Pulmonary artery endothelial cell (primary cell): ENCODE results near the gene TNFSF10. TPM values are rescaled to one million over a fixed set of nuclear protein-coding genes. Genes with fewer than 3 reads are reported as not detected.

ENCODE experiments used
- DNase-seq: peaks from one replicate; pipeline ENCODE4 v3.0.0-alpha.2; 2011; ENCODE audit warnings: low read depth, low spot score
- total RNA-seq: library from RNA; depleted of rRNA; stranded (reverse); fragments of >200 nt; gene quantifications from 2 replicates; pipeline ENCODE4 v1.2.3, GENCODE V29; 2014

Gene TNFSF10
- total RNA-seq, 1 donor from 2014 or later = 41.5 TPM

DNA sequence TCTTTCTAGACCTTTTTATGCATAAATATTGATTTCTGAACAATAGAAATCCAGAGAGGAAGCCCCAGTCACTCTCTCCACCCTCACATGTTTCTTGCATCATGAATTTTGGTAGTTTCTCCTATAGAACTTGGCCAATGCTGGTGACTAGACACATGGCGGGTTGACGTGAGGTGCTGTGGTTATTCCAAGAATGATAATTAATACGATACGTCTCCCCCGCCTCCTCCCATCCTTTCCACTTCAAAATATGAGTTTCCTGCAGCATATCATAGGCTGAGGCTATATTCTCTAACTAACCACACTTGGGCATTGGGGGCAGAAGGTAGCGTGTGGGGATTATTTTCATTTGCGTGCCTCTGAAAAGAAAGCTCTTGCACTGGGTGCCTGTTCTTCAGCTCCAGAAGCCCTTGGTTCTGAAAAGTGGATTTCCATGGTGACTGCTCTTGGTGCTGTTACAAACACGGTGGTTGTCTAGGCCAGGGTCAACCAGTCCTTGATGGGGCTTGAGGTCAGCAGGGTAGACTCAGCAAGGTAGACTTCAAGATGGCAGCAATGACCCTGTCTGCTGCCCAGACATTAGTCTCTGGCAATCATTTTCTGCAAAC lies 5.3 kb downstream of the TNFSF10 start:
- no peak for DNase-seq

DNA sequence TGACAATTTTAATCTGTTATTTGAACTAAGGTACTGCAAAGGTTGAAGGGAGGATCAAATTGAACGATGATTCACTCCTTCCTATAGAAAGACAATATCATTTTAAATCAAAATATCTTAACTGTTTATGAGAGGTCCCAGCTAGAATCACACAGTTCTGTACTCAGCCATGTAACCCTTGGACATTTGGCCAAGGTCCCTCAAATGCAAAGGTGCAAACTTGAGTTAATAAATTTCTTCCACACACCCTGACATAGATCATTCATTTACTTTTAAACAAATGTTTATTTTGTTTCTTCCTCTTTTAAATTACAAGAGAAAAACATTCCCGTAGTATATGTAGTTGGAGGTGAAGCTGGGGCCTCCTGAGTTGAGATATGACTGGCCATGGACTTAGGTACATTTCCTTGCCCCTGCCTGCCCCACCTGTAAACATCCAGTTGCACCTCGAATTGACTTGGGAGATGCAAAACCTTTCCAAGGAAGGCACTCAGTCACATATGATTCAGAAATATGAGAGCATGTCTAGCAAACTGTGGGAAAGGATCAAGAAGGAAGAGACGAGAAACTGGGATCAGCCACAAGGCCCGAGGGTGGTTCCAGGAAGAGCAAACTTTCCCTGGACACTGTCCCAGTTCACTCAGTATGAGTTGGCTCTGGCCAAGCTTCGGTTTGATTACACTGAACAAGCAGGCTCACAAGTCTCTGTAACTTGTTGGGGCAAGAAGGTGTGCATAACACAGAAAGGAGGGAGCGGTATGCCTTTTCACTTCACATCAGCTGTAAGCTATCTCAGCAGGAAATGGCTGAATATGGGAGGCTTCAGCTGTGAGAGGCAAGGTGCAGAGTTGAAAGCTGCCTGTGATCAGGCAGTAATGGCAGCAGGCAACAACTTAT lies 6.7 kb downstream of the TNFSF10 start:
- DNase-seq = no peak

DNA sequence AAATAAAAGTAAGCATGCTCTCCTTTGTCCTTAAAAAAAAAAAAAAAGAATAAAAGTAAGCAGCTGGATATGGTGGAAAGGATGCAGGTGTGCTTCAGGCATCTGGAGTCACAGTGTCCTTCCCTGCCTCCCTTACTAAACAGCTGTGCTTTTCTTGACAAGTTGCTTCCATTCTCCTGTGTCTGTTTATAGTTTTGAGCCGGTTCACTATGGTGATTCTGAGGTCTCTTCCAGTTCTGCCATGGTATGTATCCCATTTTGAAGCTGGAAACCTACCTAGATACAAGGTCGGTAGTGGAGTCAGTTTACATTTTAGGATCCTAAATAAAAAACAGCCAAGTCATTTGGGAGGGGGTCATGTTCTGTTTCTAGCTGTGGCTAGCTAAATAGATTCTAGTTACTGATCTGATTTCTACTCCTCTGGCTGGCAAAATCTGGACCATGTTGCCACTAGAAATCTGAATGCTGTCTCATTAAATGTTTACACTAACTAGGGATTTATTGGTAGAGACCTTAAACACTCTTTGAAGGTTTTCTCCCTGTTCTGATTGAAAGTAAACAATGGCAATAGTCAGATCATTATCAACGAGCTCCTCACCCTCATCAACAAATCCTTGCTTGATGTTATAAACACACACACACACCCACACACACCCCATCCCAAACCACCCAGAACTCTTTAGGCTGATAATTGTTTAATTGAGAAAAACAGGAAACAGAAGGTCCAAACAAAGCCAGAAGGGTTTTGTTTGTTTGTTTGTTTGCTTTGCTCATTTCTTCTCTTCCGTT lies 7.9 kb downstream of the TNFSF10 start:
- no peak for DNase-seq

DNA sequence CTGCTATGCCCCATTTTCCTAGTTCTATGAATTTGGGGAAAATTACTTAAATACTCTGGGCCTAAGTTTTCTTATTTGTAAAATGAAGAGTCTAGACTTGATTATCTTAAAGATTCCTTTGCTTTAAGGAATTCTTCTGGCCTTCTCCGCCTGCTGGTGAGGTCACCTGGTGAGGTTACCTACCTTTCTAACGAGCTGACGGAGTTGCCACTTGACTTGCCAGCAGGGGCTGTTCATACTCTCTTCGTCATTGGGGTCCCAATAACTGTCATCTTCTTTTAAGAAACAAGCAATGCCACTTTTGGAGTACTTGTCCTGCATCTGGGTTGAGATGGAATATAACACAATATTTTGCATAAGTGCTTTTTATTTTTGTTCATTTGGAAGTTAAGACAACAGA lies 8.6 kb downstream of the TNFSF10 start:
- DNase-seq = no peak

GRCh38 chr3:172513488-172513887 lies 9.7 kb downstream of the TNFSF10 start:
- no peak for DNase-seq

- DNase-seq = no peak
Measured at GRCh38 chr3:172511783-172512762, 11.2 kb downstream of the TNFSF10 start.

GRCh38 chr3:172506094-172506493 lies 17.1 kb downstream of the TNFSF10 start:
- no peak for DNase-seq

GRCh38 chr3:172501540-172501939 lies 21.7 kb downstream of the TNFSF10 start:
- no peak for DNase-seq

DNA sequence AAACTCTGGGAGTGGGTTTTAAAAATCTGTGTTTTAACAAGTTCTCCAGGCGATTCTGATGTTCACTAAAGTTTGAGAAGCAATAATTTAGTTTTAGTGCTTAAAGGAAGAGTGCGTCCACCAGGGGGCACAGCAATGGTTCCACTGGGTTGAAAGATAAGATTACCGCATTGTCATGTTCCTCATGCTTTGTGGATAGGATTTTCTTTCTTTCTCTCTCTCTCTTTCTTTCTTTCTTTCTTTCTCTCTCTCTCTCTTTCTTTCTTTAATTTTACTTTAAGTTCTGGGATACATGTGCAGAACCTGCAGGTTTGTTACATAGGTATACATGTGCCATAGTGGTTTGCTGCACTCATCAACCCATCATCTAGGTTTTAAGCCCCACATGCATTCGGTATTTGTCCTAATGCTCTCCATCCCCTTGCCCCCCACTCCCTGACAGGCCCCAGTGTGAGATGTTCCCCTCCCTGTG lies 33.0 kb downstream of the TNFSF10 start:
- DNase-seq = peak; percentile 26

GRCh38 chr3:172478116-172478515 lies 45.1 kb downstream of the TNFSF10 start:
- no peak for DNase-seq

- DNase-seq = no peak
Measured at GRCh38 chr3:172476347-172476746, 46.9 kb downstream of the TNFSF10 start.

DNA sequence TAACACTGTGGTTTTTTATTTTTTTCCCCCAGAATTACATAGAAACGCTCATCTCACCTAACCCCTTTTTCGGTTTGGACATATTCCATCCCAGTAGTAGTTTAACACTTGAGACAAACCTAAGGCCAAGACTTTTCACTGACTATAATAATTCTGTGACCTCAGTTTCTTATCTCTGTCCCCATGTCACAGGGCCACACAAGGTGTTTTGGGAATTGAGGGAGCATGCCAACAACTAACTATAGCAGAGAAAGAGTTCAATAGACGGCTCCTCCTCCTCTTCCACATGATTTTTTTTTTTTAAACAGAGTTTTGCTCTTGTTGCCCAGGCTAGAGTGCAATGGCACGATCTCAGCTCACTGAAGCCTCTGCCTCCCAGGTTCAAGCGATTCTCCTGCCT lies 47.5 kb downstream of the TNFSF10 start:
- DNase-seq = no peak

- DNase-seq = no peak
Measured at GRCh38 chr3:172471903-172472302, 51.3 kb downstream of the TNFSF10 start.

DNA sequence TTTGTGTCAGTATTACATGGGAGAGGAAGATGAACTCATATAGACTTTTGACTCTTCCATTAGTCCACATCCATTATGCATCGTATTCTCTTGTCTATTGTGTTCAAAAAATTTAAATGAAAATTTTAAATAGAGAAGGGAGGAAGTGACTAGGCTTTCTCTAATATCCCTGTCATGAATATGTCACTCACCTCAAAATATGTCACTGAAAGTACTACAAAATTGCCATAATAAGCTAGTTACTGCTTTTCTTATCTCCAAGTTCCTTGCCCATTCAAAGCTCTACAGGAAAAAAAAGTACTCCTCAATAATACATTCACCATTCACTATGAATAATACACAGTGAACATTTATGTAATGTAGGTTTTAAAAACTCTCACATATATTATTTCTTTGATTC lies 52.6 kb downstream of the TNFSF10 start:
- DNase-seq = no peak

GRCh38 chr3:172467170-172467824 lies 55.9 kb downstream of the TNFSF10 start:
- peak; percentile 58 for DNase-seq

DNA sequence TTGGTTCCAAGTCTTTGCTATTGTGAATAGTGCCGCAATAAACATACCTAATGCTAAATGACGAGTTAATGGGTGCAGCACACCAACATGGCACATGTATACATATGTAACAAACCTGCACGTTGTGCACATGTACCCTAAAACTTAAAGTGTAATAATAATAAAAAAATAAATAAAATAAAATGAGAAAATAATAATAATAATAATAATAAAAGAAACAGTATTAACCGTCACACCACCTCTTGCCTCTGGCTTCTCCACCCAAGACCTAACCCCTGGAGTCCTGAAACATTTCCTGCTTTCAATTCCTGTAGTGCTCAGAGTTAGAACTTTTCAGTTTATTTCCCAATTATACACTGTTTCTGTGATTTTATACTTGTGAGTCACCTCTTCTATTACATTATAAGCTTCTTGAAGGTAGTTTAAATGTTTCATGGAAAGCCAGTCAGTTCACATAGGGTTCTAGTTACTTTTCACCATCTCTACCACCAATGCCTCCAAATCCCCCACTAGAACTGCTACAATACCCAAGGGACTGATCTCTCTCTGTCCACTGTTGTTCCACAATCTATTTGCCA lies 56.6 kb downstream of the TNFSF10 start:
- no peak for DNase-seq

DNA sequence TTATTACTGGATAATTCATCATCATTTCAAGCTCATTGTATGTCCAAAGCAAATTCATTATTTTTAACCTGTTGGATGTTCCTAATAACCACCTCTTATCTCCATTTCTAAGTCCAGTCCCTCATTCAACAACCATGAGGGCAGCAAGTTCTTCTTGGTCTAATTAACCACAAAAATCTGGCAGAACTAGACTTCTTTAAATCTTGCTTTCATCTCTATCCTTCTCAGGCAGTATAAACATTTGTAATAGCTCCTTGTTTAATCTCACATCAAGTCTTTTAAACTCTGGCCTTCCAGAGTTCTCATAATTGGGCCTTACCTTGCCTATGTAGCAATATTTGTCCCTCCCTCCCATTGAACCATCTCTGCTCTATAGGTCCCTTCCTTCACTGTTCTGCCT lies 57.9 kb downstream of the TNFSF10 start:
- DNase-seq = no peak

DNA sequence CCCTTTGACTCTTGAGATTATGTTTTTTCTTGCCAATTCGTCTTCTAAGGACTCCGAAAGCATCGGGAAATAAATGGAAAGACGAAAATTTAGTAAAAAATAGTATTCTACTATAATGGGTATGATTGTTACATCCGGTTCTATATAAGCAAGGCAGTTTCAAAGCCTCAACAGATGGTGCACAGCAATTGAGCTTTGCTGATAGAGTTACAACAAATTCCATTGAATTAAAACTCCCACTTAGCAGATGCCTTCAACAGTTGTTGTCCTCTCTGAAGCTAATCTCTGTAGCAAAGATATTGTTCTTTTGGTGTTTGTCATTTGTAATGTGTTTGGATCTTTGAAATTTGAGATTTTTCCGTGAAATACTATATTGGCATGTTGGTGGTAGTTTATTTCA lies 58.9 kb downstream of the TNFSF10 start:
- no peak for DNase-seq

- DNase-seq = no peak
Measured at GRCh38 chr3:172461530-172462138, 61.6 kb downstream of the TNFSF10 start.
